Stimulated activated CD8-positive, alpha-beta memory T cell treated with anti-CD3 and anti-CD28 coated beads, Interleukin-4, amount 100 ng/mL, for 24 hours (primary cell): ENCODE data around the gene PRR23C.
"Not testable (repeated sequence)": the region's sequence is repeated elsewhere in the genome, so short reads cannot be mapped to it uniquely, and the experiment has no call there.

Experiments
- DNase-seq: peaks from one replicate; pipeline ENCODE4 v3.0.0-alpha.2; 2020; ENCODE audit warnings: low read depth

Gene PRR23C

GRCh38 chr3:139044366-139045210 is at the start of gene PRR23C:
PRR23C (minus strand) TSS chr3:139044892; CDS start chr3:139044620, 272 bp downstream.
- no peak for DNase-seq

- DNase-seq: no peak
Measured at GRCh38 chr3:139093840-139094239, 49.1 kb upstream of the PRR23C start.

GRCh38 chr3:139088462-139089324 is 44.0 kb upstream of the PRR23C start:
- no peak for DNase-seq

GRCh38 chr3:139087621-139088020 is 42.9 kb upstream of the PRR23C start:
- no peak for DNase-seq

GRCh38 chr3:139084176-139084575 is 39.5 kb upstream of the PRR23C start:
- no peak for DNase-seq

GRCh38 chr3:139074565-139075115 is 29.9 kb upstream of the PRR23C start:
- DNase-seq: no peak

- no peak for DNase-seq
Measured at GRCh38 chr3:139062918-139063317, 18.2 kb upstream of the PRR23C start.

- no peak for DNase-seq
Measured at GRCh38 chr3:139052802-139053600, 8.3 kb upstream of the PRR23C start.

GRCh38 chr3:139043554-139044365 is 932 bp downstream of the PRR23C start:
- DNase-seq: no peak

- no peak for DNase-seq
Measured at GRCh38 chr3:139037478-139037877, 7.2 kb downstream of the PRR23C start.

GRCh38 chr3:139032326-139033002 is 12.2 kb downstream of the PRR23C start:
- DNase-seq: no peak

- DNase-seq: not testable (repeated sequence)
Measured at GRCh38 chr3:139030576-139030975, 14.1 kb downstream of the PRR23C start.

GRCh38 chr3:139024968-139025367 is 19.7 kb downstream of the PRR23C start:
- DNase-seq: no peak

GRCh38 chr3:139020868-139021234 is 23.8 kb downstream of the PRR23C start, which contains the start of gene PRR23B:
PRR23B (minus strand) TSS chr3:139020926; CDS start chr3:139020661, 265 bp downstream.
- DNase-seq: no peak

- DNase-seq: no peak
Measured at GRCh38 chr3:139020036-139020867, 24.4 kb downstream of the PRR23C start.

- no peak for DNase-seq
Measured at GRCh38 chr3:139016430-139017048, 28.2 kb downstream of the PRR23C start.

GRCh38 chr3:139006051-139006716 is 38.5 kb downstream of the PRR23C start, which contains the start of gene PRR23A:
PRR23A (minus strand) TSS chr3:139006268; CDS start chr3:139006268, 0 bp downstream.
- no peak for DNase-seq

GRCh38 chr3:139005356-139005993 is 39.2 kb downstream of the PRR23C start:
- no peak for DNase-seq
